SK-N-SH (cell line): ENCODE measurements around the gene HMX3. TPM values are rescaled to one million over a fixed set of nuclear protein-coding genes. Genes with fewer than 3 reads are reported as not detected.
A peak's percentile ranks its signal among the peaks of the same experiment; 100 is the strongest.

Experiments
- CTCF ChIA-PET: fragments of 300-600, 350-600 bp; formaldehyde crosslinking; extraction: SDS; loops from one replicate; lab custom pipeline; 2021; lab: Yijun Ruan, JAX
- POLR2A ChIA-PET: fragments of 350-600 bp; sonication (Branson Sonifier 250); formaldehyde crosslinking; extraction: SDS; loops from one replicate; lab custom pipeline; 2020; ENCODE audit warnings: antibody characterized with exemption, inconsistent platforms; lab: Yijun Ruan, JAX
- DNase-seq: peaks from one replicate; pipeline ENCODE4 v3.0.0; 2012
- H2AFZ ChIP-seq: fragments of 200-600 bp; sonication (generic); 2 replicates; pipeline ENCODE4 v1.8.1; 2016; ENCODE audit warnings: antibody characterized with exemption, mild to moderate bottlenecking, low read depth
- H3F3A ChIP-seq: fragments of 200-600 bp; sonication (generic); replicated peaks from 2 replicates; pipeline ENCODE3; 2016; ENCODE audit warnings: antibody characterized with exemption, mild to moderate bottlenecking; ENCODE audit not compliant: insufficient read depth
- H3K27ac ChIP-seq, 2 experiments: fragments of 200-500 bp in 1 of 2; fragments of 200-600 bp in 1 of 2; sonication (Bioruptor generic) in 1 of 2; sonication (generic), shearing (Covaris generic) in 1 of 2; 2 replicates each; pipeline versions ENCODE4 v1.5.1 to v1.6.1; 2014 to 2016; ENCODE audit warnings: low read depth in 2 of 2, inconsistent platforms in 1 of 2, low read length in 1 of 2, mild to moderate bottlenecking in 1 of 2, mixed read lengths in 1 of 2
- H3K27me3 ChIP-seq: fragments of 200-600 bp; sonication (generic), shearing (Covaris generic); 2 replicates; pipeline ENCODE4 v1.6.1; 2016; ENCODE audit warnings: mixed run types; ENCODE audit not compliant: insufficient read depth
- H3K36me3 ChIP-seq, 2 experiments: fragments of 200-500 bp in 1 of 2; fragments of 200-600 bp in 1 of 2; sonication (Bioruptor generic) in 1 of 2; sonication (generic) in 1 of 2; replicated peaks in 1 of 2; 2 replicates each; pipeline versions ENCODE3 to v1.5.1; 2014 to 2016; ENCODE audit warnings: low read length in 1 of 2, mild to moderate bottlenecking in 1 of 2; ENCODE audit not compliant: insufficient read depth in 2 of 2, control insufficient read depth in 1 of 2
- H3K4me1 ChIP-seq, 2 experiments: fragments of 200-500 bp in 1 of 2; fragments of 200-600 bp in 1 of 2; sonication (Bioruptor generic) in 1 of 2; sonication (generic), shearing (Covaris generic) in 1 of 2; 2 replicates each; pipeline versions ENCODE4 v1.5.1 to v1.6.1; 2014 to 2016; ENCODE audit warnings: low read depth in 1 of 2, low read length in 1 of 2, mixed run types in 1 of 2; ENCODE audit not compliant: insufficient read depth in 2 of 2, control insufficient read depth in 1 of 2
- H3K4me2 ChIP-seq: fragments of 200-600 bp; sonication (generic), shearing (Covaris generic); 2 replicates; pipeline ENCODE4 v1.6.1; 2017; ENCODE audit warnings: mixed run types
- H3K4me3 ChIP-seq, 2 experiments: fragments of 200-500 bp in 1 of 2; fragments of 200-600 bp in 1 of 2; sonication (Bioruptor generic) in 1 of 2; sonication (generic), shearing (Covaris generic) in 1 of 2; 2 replicates each; pipeline versions ENCODE4 v1.5.1 to v1.8.1; 2014 to 2016; ENCODE audit warnings: low read depth in 2 of 2, inconsistent platforms in 1 of 2, low read length in 1 of 2, mild to moderate bottlenecking in 1 of 2, mixed read lengths in 1 of 2, moderate library complexity in 1 of 2
- H3K79me2 ChIP-seq: fragments of 200-600 bp; sonication (generic); 2 replicates; pipeline ENCODE4 v1.8.1; 2017; ENCODE audit warnings: mild to moderate bottlenecking; ENCODE audit not compliant: insufficient read depth
- H3K9ac ChIP-seq: fragments of 200-600 bp; sonication (generic); 2 replicates; pipeline ENCODE4 v1.6.1; 2017; ENCODE audit warnings: mixed run types
- H3K9me2 ChIP-seq: fragments of 200-600 bp; sonication (generic); 2 replicates; pipeline ENCODE4 v1.6.1; 2017; ENCODE audit warnings: mixed run types
- H3K9me3 ChIP-seq: fragments of 200-600 bp; sonication (generic); 2 replicates; pipeline ENCODE4 v1.6.1; 2017; ENCODE audit warnings: mixed run types, mild to moderate bottlenecking, moderate library complexity
- H4K20me1 ChIP-seq: fragments of 200-600 bp; sonication (generic); 2 replicates; pipeline ENCODE4 v1.6.1; 2017; ENCODE audit warnings: mild to moderate bottlenecking, mixed run types; ENCODE audit not compliant: insufficient read depth
- CTCF ChIP-seq: fragments of 200-600 bp; sonication (generic); IDR thresholded peaks from 2 replicates; pipeline ENCODE4 v1.6.1; 2017; ENCODE audit warnings: antibody characterized with exemption, mild to moderate bottlenecking, moderate library complexity
- FOSL2 ChIP-seq: IDR thresholded peaks from 2 replicates; pipeline ENCODE4 v1.4.0; 2012; ENCODE audit warnings: low read depth, mild to moderate bottlenecking, moderate library complexity, borderline replicate concordance
- GABPA ChIP-seq: IDR thresholded peaks from 2 replicates; pipeline ENCODE4 v1.4.0; 2012; ENCODE audit warnings: low read depth, mild to moderate bottlenecking
- IRF3 ChIP-seq: fragments of 150-350 bp; IDR thresholded peaks from 2 replicates; pipeline ENCODE4 v1.6.1; 2016; ENCODE audit warnings: mild to moderate bottlenecking, low read depth, low read length
- MAX ChIP-seq: IDR thresholded peaks from 2 replicates; pipeline ENCODE4 v1.4.0; 2012; ENCODE audit warnings: low read depth
- MEF2A ChIP-seq: IDR thresholded peaks from 2 replicates; pipeline ENCODE4 v1.4.0; 2012; ENCODE audit warnings: low read depth, borderline replicate concordance
- MXI1 ChIP-seq: IDR thresholded peaks from 2 replicates; pipeline ENCODE4 v1.6.1; 2012; ENCODE audit warnings: mild to moderate bottlenecking, low read depth, low read length, improper control_type of control experiment
- NRF1 ChIP-seq: IDR thresholded peaks from 2 replicates; pipeline ENCODE4 v1.6.1; 2012; ENCODE audit warnings: low read depth, mild to moderate bottlenecking, low read length
- POLR2AphosphoS5 ChIP-seq: IDR thresholded peaks from 2 replicates; pipeline ENCODE4 v1.6.1; 2012; ENCODE audit warnings: low read depth, low read length
- RAD21 ChIP-seq: IDR thresholded peaks from 2 replicates; pipeline ENCODE4 v1.6.1; 2012; ENCODE audit warnings: mild to moderate bottlenecking, low read length
- RCOR1 ChIP-seq: fragments of 150-350 bp; IDR thresholded peaks from 2 replicates; pipeline ENCODE4 v1.6.1; 2017; ENCODE audit warnings: antibody characterized with exemption, low read length
- RFX5 ChIP-seq: IDR thresholded peaks from 2 replicates; pipeline ENCODE4 v1.6.1; 2012; ENCODE audit warnings: mild to moderate bottlenecking, improper control_type of control experiment, low read length
- TCF12 ChIP-seq: IDR thresholded peaks from 2 replicates; pipeline ENCODE4 v1.4.0; 2012
- USF1 ChIP-seq: IDR thresholded peaks from 2 replicates; pipeline ENCODE4 v1.4.0; 2012; ENCODE audit warnings: low read depth, borderline replicate concordance
- ZBTB33 ChIP-seq: IDR thresholded peaks from 2 replicates; pipeline ENCODE4 v1.4.0; 2012; ENCODE audit warnings: low read depth, borderline replicate concordance
- WGBS: methylation state at CpG from one replicate; pipeline ENCODE4 v1.1.6; 2017; ENCODE audit warnings: low lambda C conversion rate; 5-methylcytosine and 5-hydroxymethylcytosine counted together
- polyA plus RNA-seq, 3 experiments: library from polyadenylated mRNA; depleted of rRNA; stranded (reverse); fragments of >200 nt; gene quantifications; 2 replicates each; pipeline ENCODE4 v1.2.3, GENCODE V29; 2012

Gene HMX3
- polyA plus RNA-seq, 1 of the 3 experiments (the other 2 are of a cell fraction) = not detected

- Histone ChIP-seq H4K20me1 (peaks cover 36% of the 10 kb centered on the region), H3K27ac (no peak overlapping the region), H3K4me2 (no peak overlapping the region), H3K4me3 (no peak overlapping the region), H3K9me3 (no peaks in the 10 kb centered on the region), H3K4me1 (peaks cover 22 to 28% of the 10 kb centered on the region in 2 experiments; a peak in 3 of 4 replicates), H3K9ac (no peak overlapping the region), H3K27me3 (peaks cover 41% of the 10 kb centered on the region), H2AFZ (0 out of 2 replicates have a peak overlapping the region, but pooled peaks have one; percentile 45), H3K36me3 (peaks cover 29 to 31% of the 10 kb centered on the region in 2 experiments), H3F3A (peaks cover 15% of the 10 kb centered on the region), H3K9me2 (no peaks in the 10 kb centered on the region), H3K79me2 (peaks cover 42% of the 10 kb centered on the region)
- no peak for DNase-seq
- ChIA-PET POLR2A (interaction anchor here (1.1 to 1.3 kb wide), 2 partner anchors 9 to 11 kb away, joined by 4 to 7 read pairs; no protein-coding TSS in a partner anchor), CTCF (interaction anchor here (0.8 to 2.1 kb wide), 5 partner anchors 9 to 227 kb away, joined by 3 to 7 read pairs (median 4); no protein-coding TSS in a partner anchor)
- 46% methylated on average over 9 of the region's 9 CpGs for WGBS
- TF ChIP-seq TCF12 = no peak
- TF ChIP-seq MXI1 = no peak
- TF ChIP-seq ZBTB33 = no peak
- no peak; the same call in 1 of the 2 replicates for TF ChIP-seq MAX
- TF ChIP-seq USF1 = no peak
- no peak for TF ChIP-seq CTCF
- TF ChIP-seq RFX5 = no peak
- TF ChIP-seq GABPA = no peak
- no peak for TF ChIP-seq RAD21
- no peak for TF ChIP-seq NRF1
- no peak for TF ChIP-seq POLR2AphosphoS5
- TF ChIP-seq IRF3 = no peak
- no peak for TF ChIP-seq MEF2A
- TF ChIP-seq FOSL2 = no peak
- no peak for TF ChIP-seq RCOR1
These were observed 17.8 kb downstream of the HMX3 start for GRCh38 chr10:123153486-123154091.
